HepG2 (cell line): ENCODE results near the gene TMEM198. TPM values are rescaled to one million over a fixed set of nuclear protein-coding genes. Genes with fewer than 3 reads are reported as not detected.

ENCODE experiments used
- ATAC-seq: fragments of 200-7000 bp; cut with Tn5 transposase; 3 replicates; pipeline ENCODE4 v1.9.1; 2020; ENCODE audit warnings: mild to moderate bottlenecking, moderate library complexity
- BruUV-seq: library from RNA; stranded (reverse); fragments of 400-500 nt; replicated peaks from 2 replicates; lab custom pipeline; 2021; lab: Mats Ljungman, UMichigan
- CTCF ChIA-PET: fragments of 300-600 bp; formaldehyde crosslinking; extraction: SDS; loops from one replicate; lab custom pipeline; 2021; ENCODE audit warnings: low total read pairs, inconsistent platforms, low intra/inter-chr PET ratio; lab: Yijun Ruan, JAX
- POLR2A ChIA-PET: fragments of 350-600 bp; sonication (Branson Sonifier 250); formaldehyde crosslinking; loops from one replicate; lab custom pipeline; 2020; ENCODE audit warnings: antibody characterized with exemption, inconsistent platforms; lab: Yijun Ruan, JAX
- DNase-seq: peaks from one replicate; pipeline ENCODE4 v3.0.0-alpha.2; 2015; ENCODE audit warnings: low spot score
- FAIRE-seq: peaks from 3 replicates; lab custom pipeline; 2011; peaks lifted over from hg19 to GRCh38; lab: Jason Lieb, UNC
- H2AFZ ChIP-seq: one replicate; pipeline ENCODE4 v1.6.1; 2011; ENCODE audit warnings: low read length, inconsistent platforms
- H3K27ac ChIP-seq: fragments of 300-600 bp; 3 replicates; pipeline ENCODE4 v1.8.0; 2011; ENCODE audit warnings: mixed run types, mild to moderate bottlenecking, mixed read lengths, low read length, inconsistent platforms; ENCODE audit not compliant: insufficient read depth; ENCODE audit errors: extremely low read length
- H3K27me3 ChIP-seq, 2 experiments: fragments of 200-600 bp in 1 of 2; 2 replicates in 1 of 2; 3 replicates in 1 of 2; pipeline versions ENCODE4 v1.6.0 to v1.8.0; 2011; ENCODE audit warnings: low read length in 2 of 2, mild to moderate bottlenecking in 2 of 2, moderate library complexity in 2 of 2, inconsistent platforms in 1 of 2; ENCODE audit not compliant: insufficient read depth in 2 of 2, control insufficient read depth in 1 of 2
- H3K36me3 ChIP-seq, 2 experiments: fragments of 200-600 bp in 1 of 2; replicated peaks in 1 of 2; 2 replicates in 1 of 2; 3 replicates in 1 of 2; pipeline versions ENCODE4 v1.5.1 to v1.8.0; 2011; ENCODE audit warnings: low read length in 2 of 2, inconsistent platforms in 1 of 2; ENCODE audit not compliant: insufficient read depth in 2 of 2, control insufficient read depth in 1 of 2
- H3K4me1 ChIP-seq: 2 replicates; pipeline ENCODE4 v1.5.1; 2012; ENCODE audit warnings: low read length, inconsistent platforms; ENCODE audit not compliant: insufficient read depth
- H3K4me2 ChIP-seq: 2 replicates; pipeline ENCODE4 v1.6.0; 2011; ENCODE audit warnings: low read depth, low read length, inconsistent platforms
- H3K4me3 ChIP-seq, 3 experiments: fragments of 200-600 bp in 1 of 3; sonication (generic), shearing (Covaris generic) in 1 of 3; replicated peaks in 1 of 3; 2 replicates each; pipeline ENCODE4 v1.5.1; 2011 to 2016; ENCODE audit warnings: low read length in 3 of 3, inconsistent platforms in 2 of 3, low read depth in 2 of 3, mild to moderate bottlenecking in 2 of 3, control low read depth in 1 of 3, mixed read lengths in 1 of 3; ENCODE audit not compliant: insufficient read depth in 1 of 3
- H3K79me2 ChIP-seq: one replicate; pipeline ENCODE4 v1.6.1; 2011; ENCODE audit warnings: low read length, inconsistent platforms; ENCODE audit not compliant: insufficient read depth
- H3K9ac ChIP-seq: 2 replicates; pipeline ENCODE4 v1.6.0; 2011; ENCODE audit warnings: mild to moderate bottlenecking, low read depth, low read length, inconsistent platforms; ENCODE audit not compliant: insufficient read depth
- H3K9me3 ChIP-seq: 2 replicates; pipeline ENCODE4 v1.5.1; 2012; ENCODE audit warnings: mild to moderate bottlenecking, low read length
- H4K20me1 ChIP-seq: 2 replicates; pipeline ENCODE4 v1.6.0; 2011; ENCODE audit warnings: inconsistent platforms, mild to moderate bottlenecking, low read length, moderate library complexity; ENCODE audit not compliant: insufficient read depth
- ASH2L ChIP-seq: fragments of 300-600, 200-600 bp; sonication (generic); IDR thresholded peaks from 2 replicates; pipeline ENCODE4 v1.7.0; 2017; ENCODE audit warnings: low read depth, mild to moderate bottlenecking, moderate library complexity, mixed read lengths, low read length; ENCODE audit not compliant: insufficient read length
- ATF2 ChIP-seq: sonication (generic); formaldehyde crosslinking; IDR thresholded peaks from 2 replicates; pipeline ENCODE4 v1.4.0; 2020; ENCODE audit warnings: missing genetic modification reagents
- CCAR2 ChIP-seq: fragments of 200-400 bp; formaldehyde crosslinking; optimal IDR thresholded peaks from 2 replicates; pipeline ENCODE3; 2018; ENCODE audit warnings: low read depth, mild to moderate bottlenecking, low read length, moderate library complexity
- CEBPB ChIP-seq: IDR thresholded peaks from 2 replicates; pipeline ENCODE4 v1.6.1; 2011; ENCODE audit warnings: low read depth, low read length, improper control_type of control experiment, borderline replicate concordance
- DR1 ChIP-seq: sonication (generic); formaldehyde crosslinking; IDR thresholded peaks from 2 replicates; pipeline ENCODE4 v1.8.0; 2021; ENCODE audit warnings: mild to moderate bottlenecking, missing genetic modification reagents, inconsistent platforms
- HINFP ChIP-seq: sonication (generic); formaldehyde crosslinking; IDR thresholded peaks from 2 replicates; pipeline ENCODE4 v1.4.0; 2020; ENCODE audit warnings: low read depth, mild to moderate bottlenecking, missing genetic modification reagents
- HMG20B ChIP-seq: conservative IDR thresholded peaks from 2 replicates; pipeline ENCODE4 v1.6.1; 2016; ENCODE audit warnings: missing genetic modification reagents, missing compliant biosample characterization
- MAZ ChIP-seq, 2 experiments: sonication (generic) in 1 of 2; formaldehyde crosslinking in 1 of 2; IDR thresholded peaks; 2 replicates each; pipeline versions ENCODE4 v1.5.0 to v1.6.1; 2012 to 2020; ENCODE audit warnings: low read depth in 2 of 2, mild to moderate bottlenecking in 2 of 2, borderline replicate concordance in 1 of 2, improper control_type of control experiment in 1 of 2, low read length in 1 of 2, missing genetic modification reagents in 1 of 2, moderate library complexity in 1 of 2
- NFE2L2 ChIP-seq: fragments of 150-350 bp; IDR thresholded peaks from 2 replicates; pipeline ENCODE4 v1.6.1; 2014; ENCODE audit warnings: low read length
- NR2F1 ChIP-seq, 2 experiments: fragments of 450-650 bp in 1 of 2; formaldehyde crosslinking in 1 of 2; IDR thresholded peaks; 2 replicates each; pipeline versions ENCODE4 v1.5.0 to v1.6.1; 2016 to 2020; ENCODE audit warnings: mild to moderate bottlenecking in 1 of 2, missing compliant biosample characterization in 1 of 2, missing genetic modification reagents in 1 of 2, moderate library complexity in 1 of 2
- PITX1 ChIP-seq: sonication (generic); formaldehyde crosslinking; IDR thresholded peaks from 2 replicates; pipeline ENCODE4 v1.5.1; 2020; ENCODE audit warnings: mild to moderate bottlenecking, missing genetic modification reagents
- RBFOX2 ChIP-seq: fragments of 200-400 bp; formaldehyde crosslinking; IDR thresholded peaks from 2 replicates; pipeline ENCODE4 v1.6.1; 2017; ENCODE audit warnings: low read depth, mild to moderate bottlenecking, low read length
- RFXAP ChIP-seq: sonication (generic); formaldehyde crosslinking; IDR thresholded peaks from 2 replicates; pipeline ENCODE4 v1.4.0; 2020; ENCODE audit warnings: missing genetic modification reagents, borderline replicate concordance
- SMAD3 ChIP-seq: sonication (generic); formaldehyde crosslinking; IDR thresholded peaks from 2 replicates; pipeline ENCODE4 v1.4.0; 2020; ENCODE audit warnings: missing genetic modification reagents
- TRAFD1 ChIP-seq: sonication (generic); formaldehyde crosslinking; IDR thresholded peaks from 2 replicates; pipeline ENCODE4 v1.5.1; 2020; ENCODE audit warnings: missing genetic modification reagents, mild to moderate bottlenecking, borderline replicate concordance
- ZBTB21 ChIP-seq: sonication (generic); formaldehyde crosslinking; IDR thresholded peaks from 2 replicates; pipeline ENCODE4 v1.4.0; 2020; ENCODE audit warnings: missing genetic modification reagents
- ZNF432 ChIP-seq: sonication (generic); formaldehyde crosslinking; IDR thresholded peaks from 2 replicates; pipeline ENCODE4 v1.5.0; 2020; ENCODE audit warnings: missing genetic modification reagents, mild to moderate bottlenecking, borderline replicate concordance
- ZNF670 ChIP-seq: sonication (generic); formaldehyde crosslinking; IDR thresholded peaks from 2 replicates; pipeline ENCODE4 v1.8.0; 2022; ENCODE audit warnings: mild to moderate bottlenecking, missing genetic modification reagents, borderline replicate concordance
- ZNF768 ChIP-seq: sonication (generic); formaldehyde crosslinking; IDR thresholded peaks from 2 replicates; pipeline ENCODE4 v1.4.0; 2020; ENCODE audit warnings: missing genetic modification reagents
- ZSCAN31 ChIP-seq: sonication (generic); formaldehyde crosslinking; IDR thresholded peaks from 2 replicates; pipeline ENCODE4 v1.5.0; 2020; ENCODE audit warnings: low read depth, mild to moderate bottlenecking, missing genetic modification reagents
- WGBS: methylation state at CpG from one replicate; pipeline ENCODE4 v1.1.6; 2017; ENCODE audit warnings: low lambda C conversion rate; 5-methylcytosine and 5-hydroxymethylcytosine counted together
- in situ Hi-C: cut with HindIII; loops from 2 replicates; pipeline ENCODE4 v1.10.0; 2017; ENCODE audit warnings: low pct_unique_long_range_greater_than_20kb; ENCODE audit not compliant: extremely low pct_ligation_motif_present
- intact Hi-C: fragments of 100-400 bp; cut with micrococcal nuclease; formaldehyde crosslinking; loops from one replicate; pipeline ENCODE4 v1.10.0; 2022; ENCODE audit not compliant: unreplicated experiment
- polyA plus RNA-seq, 8 experiments: library from polyadenylated mRNA; depleted of rRNA in 3 of 8; stranded (reverse) in 7 of 8; unstranded in 1 of 8; fragments of >200 nt; fragmentation: Illumina TruSeq in 4 of 8; extraction: Trizol in 4 of 8; gene quantifications; 2 replicates each; pipeline versions ENCODE4 v1.2.1 to v1.2.3, GENCODE V29; 2011 to 2016; ENCODE audit warnings: low read depth in 4 of 8, missing spikeins in 1 of 8, mixed read lengths in 1 of 8; ENCODE audit not compliant: insufficient read depth in 1 of 8
- total RNA-seq, 5 experiments: library from RNA; depleted of rRNA; stranded (reverse); fragments of >200 nt; fragmentation: Illumina TruSeq; extraction: Trizol; gene quantifications; 2 replicates each; pipeline ENCODE4 v1.2.3, GENCODE V29; 2016; ENCODE audit warnings: low read depth in 1 of 5

Gene TMEM198
- total and polyA plus RNA-seq, 2 of the 13 experiments (the other 11 are each of a cell fraction or from before 2014, with no cell fraction given), result 17.3 to 23.5 TPM

GRCh38 chr2:219545943-219546352 is 2.1 kb downstream of the TMEM198 start:
- ATAC-seq (peak; percentile 34), DNase-seq (peak; percentile 79), FAIRE-seq (peak; percentile 75)
- peaks cover 30% of the 10 kb centered on the region for H3K79me2 ChIP-seq
- H3K4me1 ChIP-seq, result peaks cover 50% of the 10 kb centered on the region
- H3K27me3 ChIP-seq, result no peaks in the 10 kb centered on the region; a peak in 1 of 5 replicates
- peak overlapping the region in 2 of 3 experiments; percentile 76 to 90; a peak in 3 of 6 replicates for H3K4me3 ChIP-seq
- in situ Hi-C loops (no loop called here), intact Hi-C loops (no loop called here)
- POLR2A ChIA-PET, result interaction anchor here (1.2 to 3.9 kb wide), 4 partner anchors 15 to 52 kb away, joined by 6 to 44 read pairs (median 25); partner anchors contain the start of genes GMPPA, INHA, OBSL1 and STK11IP
- no peak overlapping the region for H2AFZ ChIP-seq
- H3K4me2 ChIP-seq, result peak overlapping the region; percentile 97
- H3K9ac ChIP-seq, result peak overlapping the region; percentile 84
- no TSS peak for BruUV-seq
- CTCF ChIA-PET, result no interaction called here
- WGBS, result under 1% methylated on average over 4 of the region's 4 CpGs
- no peaks in the 10 kb centered on the region for H3K9me3 ChIP-seq
- H3K27ac ChIP-seq, result peak overlapping the region; percentile 53
- peaks cover 22% of the 10 kb centered on the region for H4K20me1 ChIP-seq
- H3K36me3 ChIP-seq, result peaks cover 17 to 28% of the 10 kb centered on the region in 2 experiments
- 0 out of 2 replicates have a peak, but pooled peaks have one; percentile 36 for TF ChIP-seq ATF2 (CRISPR knock-in tag)
- peak; percentile 66 for TF ChIP-seq ZBTB21 (CRISPR knock-in tag)
- no peak for TF ChIP-seq TRAFD1
- TF ChIP-seq SMAD3, result peak; percentile 37; the same call in 1 of the 2 replicates
- TF ChIP-seq ZNF432 (CRISPR knock-in tag), result no peak
- no peak for TF ChIP-seq ZNF670 (CRISPR knock-in tag)
- no peak for TF ChIP-seq HINFP
- TF ChIP-seq PITX1 (CRISPR knock-in tag), result no peak
- peak; percentile 37 to 77; a peak in 3 of 4 replicates for TF ChIP-seq NR2F1 (CRISPR knock-in tag; IDR thresholded peaks at IDR 0.05)
- TF ChIP-seq DR1 (CRISPR knock-in tag), result no peak
- TF ChIP-seq ASH2L, result peak; percentile 53
- no peak for TF ChIP-seq RFXAP
- TF ChIP-seq ZSCAN31 (CRISPR knock-in tag), result peak; percentile 49; the same call in 1 of the 2 replicates
- no peak for TF ChIP-seq RBFOX2
- TF ChIP-seq NFE2L2, result no peak
- TF ChIP-seq MAZ (IDR thresholded peaks at IDR 0.05; ENCODE audit: borderline replicate concordance, low read depth, low read length), result peak; percentile 82
- TF ChIP-seq MAZ (CRISPR knock-in tag; IDR thresholded peaks at IDR 0.05; ENCODE audit: low read depth), result peak; percentile 70; the same call in 1 of the 2 replicates
- no peak for TF ChIP-seq CCAR2
- TF ChIP-seq ZNF768 (CRISPR knock-in tag), result no peak
- 0 out of 2 replicates have a peak, but pooled peaks have one; percentile 26 for TF ChIP-seq HMG20B (CRISPR knock-in tag)
- TF ChIP-seq CEBPB, result peak; percentile 95
